H9 (cell line): ENCODE measurements around the gene DOCK11. TPM values are rescaled to one million over a fixed set of nuclear protein-coding genes. Genes with fewer than 3 reads are reported as not detected.

Source experiments
- DNase-seq: peaks from one replicate; pipeline ENCODE4 v3.0.0-alpha.2; 2017
- H2AFZ ChIP-seq: one replicate; pipeline ENCODE4 v1.6.1; 2013; ENCODE audit warnings: mild to moderate bottlenecking, low read length, control low read depth, moderate library complexity
- H2AK5ac ChIP-seq: 2 replicates; pipeline ENCODE4 v1.6.1; 2013; ENCODE audit warnings: low read length, control low read depth, mixed read lengths; ENCODE audit not compliant: insufficient read length
- H2BK120ac ChIP-seq: one replicate; pipeline ENCODE4 v1.6.1; 2013; ENCODE audit warnings: low read depth, mild to moderate bottlenecking, low read length, control low read depth, inconsistent platforms; ENCODE audit not compliant: poor library complexity, severe bottlenecking
- H2BK12ac ChIP-seq: 2 replicates; pipeline ENCODE4 v1.6.1; 2013; ENCODE audit warnings: low read length, control low read depth, mixed read lengths, low read depth; ENCODE audit not compliant: insufficient read length
- H2BK15ac ChIP-seq: 2 replicates; pipeline ENCODE4 v1.6.1; 2013; ENCODE audit warnings: low read depth, low read length, control low read depth
- H2BK20ac ChIP-seq: one replicate; pipeline ENCODE4 v1.6.1; 2013; ENCODE audit warnings: low read depth, mild to moderate bottlenecking, low read length, control low read depth, inconsistent platforms; ENCODE audit not compliant: poor library complexity, severe bottlenecking
- H2BK5ac ChIP-seq: 2 replicates; pipeline ENCODE4 v1.6.1; 2013; ENCODE audit warnings: low read length, control low read depth, mixed read lengths; ENCODE audit not compliant: insufficient read length
- H3K14ac ChIP-seq: 2 replicates; pipeline ENCODE4 v1.6.1; 2013; ENCODE audit warnings: low read length, control low read depth; ENCODE audit not compliant: insufficient read depth
- H3K18ac ChIP-seq: 2 replicates; pipeline ENCODE4 v1.6.1; 2013; ENCODE audit warnings: low read depth, mild to moderate bottlenecking, mixed read lengths, low read length, control low read depth; ENCODE audit not compliant: insufficient read length
- H3K23ac ChIP-seq: 2 replicates; pipeline ENCODE4 v1.6.1; 2013; ENCODE audit warnings: low read length, control low read depth, mixed read lengths, low read depth; ENCODE audit not compliant: insufficient read length
- H3K23me2 ChIP-seq: 2 replicates; pipeline ENCODE4 v1.6.1; 2013; ENCODE audit warnings: low read depth, mild to moderate bottlenecking, mixed read lengths, low read length, control low read depth; ENCODE audit not compliant: insufficient read length, poor library complexity, severe bottlenecking
- H3K27ac ChIP-seq: 2 replicates; pipeline ENCODE4 v1.5.1; 2013; ENCODE audit warnings: low read length, control low read depth, mixed read lengths, low read depth; ENCODE audit not compliant: insufficient read length
- H3K27me3 ChIP-seq: 2 replicates; pipeline ENCODE4 v1.6.1; 2013; ENCODE audit warnings: low read length, control low read depth, inconsistent platforms; ENCODE audit not compliant: insufficient read depth
- H3K4ac ChIP-seq: 2 replicates; pipeline ENCODE4 v1.6.1; 2013; ENCODE audit warnings: low read depth, mild to moderate bottlenecking, control low read depth, inconsistent platforms, low read length, moderate library complexity
- H3K4me1 ChIP-seq: 2 replicates; pipeline ENCODE4 v1.6.1; 2013; ENCODE audit warnings: low read length, control low read depth, inconsistent platforms; ENCODE audit not compliant: insufficient read depth
- H3K4me2 ChIP-seq: 2 replicates; pipeline ENCODE4 v1.6.1; 2013; ENCODE audit warnings: low read length, control low read depth, mixed read lengths; ENCODE audit not compliant: insufficient read length, insufficient read depth
- H3K56ac ChIP-seq: 2 replicates; pipeline ENCODE4 v1.6.1; 2013; ENCODE audit warnings: low read depth, mild to moderate bottlenecking, mixed read lengths, low read length, control low read depth; ENCODE audit not compliant: insufficient read length
- H3K79me1 ChIP-seq: 2 replicates; pipeline ENCODE4 v1.6.1; 2013; ENCODE audit warnings: low read depth, mild to moderate bottlenecking, moderate library complexity, low read length, control low read depth, inconsistent platforms; ENCODE audit not compliant: insufficient read depth, poor library complexity, severe bottlenecking
- H3K79me2 ChIP-seq: 2 replicates; pipeline ENCODE4 v1.6.1; 2013; ENCODE audit warnings: low read length, control low read depth, inconsistent platforms; ENCODE audit not compliant: insufficient read depth
- H3K9ac ChIP-seq: 2 replicates; pipeline ENCODE4 v1.6.1; 2013; ENCODE audit warnings: low read length, control low read depth, mixed read lengths; ENCODE audit not compliant: insufficient read length; ENCODE audit errors: extremely low read depth
- H3K9me3 ChIP-seq: one replicate; pipeline ENCODE4 v1.6.1; 2013; ENCODE audit warnings: low read depth, low read length, inconsistent platforms; ENCODE audit not compliant: control insufficient read depth
- H3T11ph ChIP-seq: one replicate; pipeline ENCODE4 v1.6.1; 2013; ENCODE audit warnings: mild to moderate bottlenecking, low read length, control low read depth, inconsistent platforms
- H4K20me1 ChIP-seq: one replicate; pipeline ENCODE4 v1.6.1; 2013; ENCODE audit not compliant: control insufficient read depth, insufficient read length, insufficient read depth
- H4K5ac ChIP-seq: 2 replicates; pipeline ENCODE4 v1.6.1; 2013; ENCODE audit warnings: low read depth, mild to moderate bottlenecking, mixed read lengths, low read length, control low read depth; ENCODE audit not compliant: insufficient read length
- H4K8ac ChIP-seq: replicated peaks from 2 replicates; pipeline ENCODE4 v1.6.1; 2013; ENCODE audit warnings: low read length, control low read depth, mixed read lengths, low read depth; ENCODE audit not compliant: insufficient read length
- H4K91ac ChIP-seq: 2 replicates; pipeline ENCODE4 v1.6.1; 2013; ENCODE audit warnings: low read depth, mild to moderate bottlenecking, moderate library complexity, mixed read lengths, low read length, control low read depth; ENCODE audit not compliant: insufficient read length
- H3K27ac Mint-ChIP-seq, 3 experiments: 2 replicates in 2 of 3; 3 replicates in 1 of 3; pipeline ENCODE4 v1.8.0; 2020 to 2021; ENCODE audit warnings: mixed read lengths in 3 of 3, mild to moderate bottlenecking in 1 of 3, moderate library complexity in 1 of 3
- H3K27me3 Mint-ChIP-seq: 2 replicates; pipeline ENCODE4 v1.8.0; 2021; ENCODE audit warnings: low read depth, mild to moderate bottlenecking, moderate library complexity, mixed read lengths
- H3K36me3 Mint-ChIP-seq, 3 experiments: 2 replicates in 2 of 3; 3 replicates in 1 of 3; pipeline ENCODE4 v1.8.0; 2020 to 2021; ENCODE audit warnings: low read depth in 3 of 3, mixed read lengths in 3 of 3; ENCODE audit not compliant: insufficient read depth in 1 of 3
- H3K4me1 Mint-ChIP-seq, 2 experiments: 2 replicates each; pipeline ENCODE4 v1.8.0; 2020; ENCODE audit warnings: mixed read lengths in 2 of 2
- H3K4me3 Mint-ChIP-seq, 2 experiments: 2 replicates in 1 of 2; 3 replicates in 1 of 2; pipeline ENCODE4 v1.8.0; 2020 to 2021; ENCODE audit warnings: mild to moderate bottlenecking in 2 of 2, mixed read lengths in 2 of 2, moderate library complexity in 1 of 2
- H3K9me3 Mint-ChIP-seq, 2 experiments: 2 replicates in 1 of 2; 3 replicates in 1 of 2; pipeline ENCODE4 v1.8.0; 2020; ENCODE audit warnings: mild to moderate bottlenecking in 2 of 2, mixed read lengths in 2 of 2, moderate library complexity in 1 of 2
- WGBS: extraction: QIAGEN DNeasy Blood & Tissue Kit; methylation state at CpG from one replicate; pipeline ENCODE4 v1.1.7; 2013; ENCODE audit warnings: missing lambda C conversion rate, low lambda C conversion rate, mixed read lengths; ENCODE audit not compliant: insufficient read length; ENCODE audit errors: extremely low coverage; 5-methylcytosine and 5-hydroxymethylcytosine counted together
- total RNA-seq: library from RNA; stranded (reverse); gene quantifications from 2 replicates; pipeline ENCODE4 v1.2.1, GENCODE V29; 2021
- TF ChIP-seq, protein P1 (sequence below): fragments of 200-600 bp; sonication (generic); conservative IDR thresholded peaks from 3 replicates; pipeline ENCODE4 v1.8.0; 2021; ENCODE audit warnings: antibody characterized with exemption, mild to moderate bottlenecking

The DOCK11 gene
- total RNA-seq, 1 experiment from 2014 or later = 6.2 TPM

DNA sequence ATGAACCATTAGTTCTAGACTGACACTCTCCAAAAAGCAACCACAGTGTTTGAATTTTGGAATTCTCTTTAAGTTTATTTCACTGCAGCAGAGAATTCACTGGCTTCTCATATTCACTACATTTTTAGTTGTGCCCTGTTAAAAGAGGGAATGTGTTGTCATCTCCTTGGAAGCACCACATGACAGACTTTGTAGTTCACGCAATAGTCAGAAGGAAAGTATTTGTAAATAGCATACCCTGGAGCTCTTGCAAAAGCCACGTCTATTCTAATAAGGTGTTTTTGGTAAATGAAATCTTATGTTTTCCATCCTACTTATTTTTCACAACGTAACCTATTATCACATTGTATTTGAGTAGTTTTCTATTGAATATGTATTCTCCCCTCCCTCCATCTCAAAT lies 25.8 kb downstream of the DOCK11 start:
- no peaks in the 10 kb centered on the region for H3K27me3 Mint-ChIP-seq
- Histone ChIP-seq H3K4me2 (no peak overlapping the region), H4K20me1 (no peaks in the 10 kb centered on the region), H2BK120ac (no peak overlapping the region), H3K9ac (no peak overlapping the region), H3K4me1 (no peaks in the 10 kb centered on the region), H3K79me2 (no peaks in the 10 kb centered on the region), H3K14ac (no peak overlapping the region), H2BK12ac (no peak overlapping the region), H2BK20ac (no peak overlapping the region), H4K5ac (no peak overlapping the region), H2AFZ (no peak overlapping the region), H3K79me1 (no peaks in the 10 kb centered on the region), H4K8ac (no peak overlapping the region), H3K27ac (no peak overlapping the region), H3K9me3 (peaks cover 31% of the 10 kb centered on the region), H2BK5ac (no peak overlapping the region), H3K56ac (no peak overlapping the region), H3T11ph (no peak overlapping the region), H4K91ac (no peak overlapping the region), H3K23ac (no peak overlapping the region), H3K23me2 (no peaks in the 10 kb centered on the region), H3K4ac (no peak overlapping the region), H3K27me3 (no peaks in the 10 kb centered on the region), H2AK5ac (no peak overlapping the region), H2BK15ac (no peak overlapping the region), H3K18ac (no peak overlapping the region)
- no peak overlapping the region for H3K4me3 Mint-ChIP-seq
- DNase-seq = no peak
- H3K27ac Mint-ChIP-seq = no peak overlapping the region
- peaks cover 10 to 13% of the 10 kb centered on the region in 2 experiments for H3K4me1 Mint-ChIP-seq
- no CpG with 5 or more reads among the region's 3 CpGs for WGBS
- H3K9me3 Mint-ChIP-seq = peaks cover 0 to 54% of the 10 kb centered on the region in 2 experiments; a peak in 3 of 5 replicates
- TF ChIP-seq, protein P1, sequence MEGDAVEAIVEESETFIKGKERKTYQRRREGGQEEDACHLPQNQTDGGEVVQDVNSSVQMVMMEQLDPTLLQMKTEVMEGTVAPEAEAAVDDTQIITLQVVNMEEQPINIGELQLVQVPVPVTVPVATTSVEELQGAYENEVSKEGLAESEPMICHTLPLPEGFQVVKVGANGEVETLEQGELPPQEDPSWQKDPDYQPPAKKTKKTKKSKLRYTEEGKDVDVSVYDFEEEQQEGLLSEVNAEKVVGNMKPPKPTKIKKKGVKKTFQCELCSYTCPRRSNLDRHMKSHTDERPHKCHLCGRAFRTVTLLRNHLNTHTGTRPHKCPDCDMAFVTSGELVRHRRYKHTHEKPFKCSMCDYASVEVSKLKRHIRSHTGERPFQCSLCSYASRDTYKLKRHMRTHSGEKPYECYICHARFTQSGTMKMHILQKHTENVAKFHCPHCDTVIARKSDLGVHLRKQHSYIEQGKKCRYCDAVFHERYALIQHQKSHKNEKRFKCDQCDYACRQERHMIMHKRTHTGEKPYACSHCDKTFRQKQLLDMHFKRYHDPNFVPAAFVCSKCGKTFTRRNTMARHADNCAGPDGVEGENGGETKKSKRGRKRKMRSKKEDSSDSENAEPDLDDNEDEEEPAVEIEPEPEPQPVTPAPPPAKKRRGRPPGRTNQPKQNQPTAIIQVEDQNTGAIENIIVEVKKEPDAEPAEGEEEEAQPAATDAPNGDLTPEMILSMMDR = no peak
- no peaks in the 10 kb centered on the region; a peak in 1 of 7 replicates for H3K36me3 Mint-ChIP-seq
